Measurements from ENCODE around the gene KMT2B. TPM values are rescaled to one million over a fixed set of nuclear protein-coding genes. Genes with fewer than 3 reads are reported as not detected.
"Not testable (repeated sequence)": the region's sequence is repeated elsewhere in the genome, so short reads cannot be mapped to it uniquely, and the experiment has no call there.

Gene KMT2B, protein sequence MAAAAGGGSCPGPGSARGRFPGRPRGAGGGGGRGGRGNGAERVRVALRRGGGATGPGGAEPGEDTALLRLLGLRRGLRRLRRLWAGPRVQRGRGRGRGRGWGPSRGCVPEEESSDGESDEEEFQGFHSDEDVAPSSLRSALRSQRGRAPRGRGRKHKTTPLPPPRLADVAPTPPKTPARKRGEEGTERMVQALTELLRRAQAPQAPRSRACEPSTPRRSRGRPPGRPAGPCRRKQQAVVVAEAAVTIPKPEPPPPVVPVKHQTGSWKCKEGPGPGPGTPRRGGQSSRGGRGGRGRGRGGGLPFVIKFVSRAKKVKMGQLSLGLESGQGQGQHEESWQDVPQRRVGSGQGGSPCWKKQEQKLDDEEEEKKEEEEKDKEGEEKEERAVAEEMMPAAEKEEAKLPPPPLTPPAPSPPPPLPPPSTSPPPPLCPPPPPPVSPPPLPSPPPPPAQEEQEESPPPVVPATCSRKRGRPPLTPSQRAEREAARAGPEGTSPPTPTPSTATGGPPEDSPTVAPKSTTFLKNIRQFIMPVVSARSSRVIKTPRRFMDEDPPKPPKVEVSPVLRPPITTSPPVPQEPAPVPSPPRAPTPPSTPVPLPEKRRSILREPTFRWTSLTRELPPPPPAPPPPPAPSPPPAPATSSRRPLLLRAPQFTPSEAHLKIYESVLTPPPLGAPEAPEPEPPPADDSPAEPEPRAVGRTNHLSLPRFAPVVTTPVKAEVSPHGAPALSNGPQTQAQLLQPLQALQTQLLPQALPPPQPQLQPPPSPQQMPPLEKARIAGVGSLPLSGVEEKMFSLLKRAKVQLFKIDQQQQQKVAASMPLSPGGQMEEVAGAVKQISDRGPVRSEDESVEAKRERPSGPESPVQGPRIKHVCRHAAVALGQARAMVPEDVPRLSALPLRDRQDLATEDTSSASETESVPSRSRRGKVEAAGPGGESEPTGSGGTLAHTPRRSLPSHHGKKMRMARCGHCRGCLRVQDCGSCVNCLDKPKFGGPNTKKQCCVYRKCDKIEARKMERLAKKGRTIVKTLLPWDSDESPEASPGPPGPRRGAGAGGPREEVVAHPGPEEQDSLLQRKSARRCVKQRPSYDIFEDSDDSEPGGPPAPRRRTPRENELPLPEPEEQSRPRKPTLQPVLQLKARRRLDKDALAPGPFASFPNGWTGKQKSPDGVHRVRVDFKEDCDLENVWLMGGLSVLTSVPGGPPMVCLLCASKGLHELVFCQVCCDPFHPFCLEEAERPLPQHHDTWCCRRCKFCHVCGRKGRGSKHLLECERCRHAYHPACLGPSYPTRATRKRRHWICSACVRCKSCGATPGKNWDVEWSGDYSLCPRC (N-terminal part only)
- 10 to 100 TPM; 34.8 to 40.1 TPM for total RNA-seq
- long read RNA-seq, partial matches to known transcripts: 11 of 17 reads
- long read RNA-seq, other reads (novel, unspliced or antisense): 2 of 17 reads

DNA sequence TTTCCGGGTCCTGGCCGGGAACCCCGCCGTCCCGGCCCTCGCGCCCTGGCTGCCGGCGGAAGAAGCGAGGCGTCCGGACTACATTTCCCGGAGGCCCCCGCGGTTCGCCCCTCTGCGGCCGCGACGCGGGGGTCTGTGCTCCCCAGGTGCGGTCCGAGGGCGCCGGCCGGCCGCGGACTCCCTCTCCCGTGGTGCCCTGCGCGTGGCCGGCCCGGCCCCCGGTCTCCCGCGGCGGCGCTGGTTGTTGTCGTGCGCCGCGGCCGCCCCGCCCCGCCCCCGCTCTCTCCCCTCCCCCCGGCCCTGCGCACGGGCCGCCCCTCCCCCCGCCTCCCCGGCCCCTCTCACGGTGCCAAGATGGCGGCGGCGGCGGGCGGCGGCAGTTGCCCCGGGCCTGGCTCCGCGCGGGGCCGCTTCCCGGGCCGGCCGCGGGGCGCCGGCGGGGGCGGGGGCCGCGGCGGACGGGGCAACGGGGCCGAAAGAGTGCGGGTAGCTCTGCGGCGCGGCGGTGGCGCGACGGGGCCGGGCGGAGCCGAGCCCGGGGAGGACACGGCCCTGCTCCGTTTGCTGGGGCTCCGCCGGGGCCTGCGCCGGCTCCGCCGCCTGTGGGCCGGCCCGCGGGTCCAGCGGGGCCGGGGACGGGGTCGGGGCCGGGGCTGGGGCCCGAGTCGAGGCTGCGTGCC is at the start of gene KMT2B:
TSS of gene KMT2B (plus strand) at position 339 of the 680 bp plus-strand sequence. CDS start at position 355, 16 bp downstream.
- DNase-seq (peak in 1 of 2 donors; percentile 95), ATAC-seq (peak; percentile 68)
- intact Hi-C loops (cut with DNase I, micrococcal nuclease): loop anchor here in 1 of 2 donors (10.0 kb wide), 1 partner anchor 173 kb away; the partner anchor contains the start of gene TMEM147

DNA sequence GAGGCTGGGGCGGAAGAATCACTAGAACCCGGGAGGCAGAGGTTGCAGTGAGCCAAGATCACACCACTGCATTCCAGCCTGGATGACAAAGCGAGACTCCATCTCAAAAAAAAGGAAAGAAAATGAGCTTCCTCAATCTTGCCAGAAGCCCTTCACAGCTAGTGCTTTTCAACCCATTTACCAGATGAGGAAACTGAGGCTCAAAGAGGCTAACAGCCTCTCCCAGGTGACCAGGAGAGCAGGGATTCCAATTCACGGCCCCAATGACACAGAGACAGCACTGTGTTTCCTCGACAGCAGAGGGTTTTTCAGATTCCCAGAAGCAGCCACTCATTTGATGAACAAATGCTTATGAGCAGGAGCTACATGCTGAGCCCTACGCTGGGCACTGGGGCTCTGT is 48.2 kb upstream of the KMT2B start:
- intact Hi-C loops (cut with DNase I, micrococcal nuclease): no loop called here
- ATAC-seq: no peak

DNA sequence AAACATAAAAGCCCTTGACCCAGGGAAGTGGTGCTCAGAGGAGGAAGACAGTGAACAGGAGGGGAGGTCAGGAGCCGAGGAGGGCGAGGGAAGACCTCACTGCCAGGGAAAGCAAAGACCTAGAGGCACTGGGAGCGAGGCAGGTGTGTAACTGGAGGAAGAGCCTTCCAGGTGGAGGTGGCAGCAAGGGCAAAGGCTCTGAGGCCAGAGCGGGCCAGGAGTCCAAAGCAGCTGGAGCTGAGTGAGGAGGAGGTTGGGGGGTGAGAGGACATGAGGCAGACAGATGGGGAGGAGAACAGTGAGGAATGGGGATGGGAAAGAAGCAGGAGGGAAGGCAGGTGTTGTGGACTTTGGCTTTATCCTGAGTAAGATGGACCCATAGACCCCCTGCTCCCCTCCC is 47.8 kb upstream of the KMT2B start:
- ATAC-seq (peak; percentile 27), DNase-seq (no peak)
- intact Hi-C loops (cut with DNase I, micrococcal nuclease): no loop called here

More for the DNA sequence above, 48.2 kb upstream of the KMT2B start:
- DNase-seq: no peak

DNA sequence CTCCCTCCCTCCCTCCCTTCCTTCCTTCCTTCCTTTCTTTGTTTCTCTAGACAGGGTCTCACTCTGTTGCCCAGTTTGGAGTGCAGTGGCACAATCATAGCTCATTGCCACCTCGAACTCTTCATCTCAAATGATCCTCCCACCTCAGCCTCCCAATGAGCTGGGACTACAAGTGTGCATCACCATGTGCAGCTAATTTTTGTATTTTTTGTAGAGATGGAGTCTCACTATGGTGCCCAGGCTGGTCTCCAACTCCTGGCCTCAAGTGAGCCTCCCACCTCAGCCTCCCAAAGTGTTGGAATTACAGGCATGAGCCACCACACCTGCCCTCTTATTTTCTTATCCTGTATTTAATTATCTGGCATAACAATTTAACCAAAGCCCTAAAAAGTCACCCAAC is 47.1 kb upstream of the KMT2B start:
- DNase-seq (no peak), ATAC-seq (no peak)
- intact Hi-C loops (cut with DNase I, micrococcal nuclease): no loop called here

DNA sequence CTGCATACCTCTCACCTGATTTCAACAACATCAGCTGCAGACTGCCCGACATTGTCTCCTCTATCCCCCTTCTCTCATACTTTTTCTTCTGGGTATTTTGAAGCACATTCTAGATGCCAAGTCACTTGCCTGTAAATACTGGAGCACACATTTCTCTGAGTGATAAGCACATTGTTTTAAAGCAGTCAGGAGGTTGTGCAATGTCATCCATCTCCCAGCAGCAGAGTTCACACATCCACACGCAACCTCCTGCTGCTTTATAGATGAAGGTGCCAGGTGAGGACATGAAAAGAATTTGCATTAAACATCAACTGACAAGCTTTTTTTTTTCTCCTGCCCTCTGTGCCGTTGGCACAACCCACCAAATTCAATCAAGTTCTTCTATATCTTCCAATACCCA is 46.0 kb upstream of the KMT2B start:
- DNase-seq (no peak), ATAC-seq (no peak)
- intact Hi-C loops (cut with DNase I, micrococcal nuclease): no loop called here

DNA sequence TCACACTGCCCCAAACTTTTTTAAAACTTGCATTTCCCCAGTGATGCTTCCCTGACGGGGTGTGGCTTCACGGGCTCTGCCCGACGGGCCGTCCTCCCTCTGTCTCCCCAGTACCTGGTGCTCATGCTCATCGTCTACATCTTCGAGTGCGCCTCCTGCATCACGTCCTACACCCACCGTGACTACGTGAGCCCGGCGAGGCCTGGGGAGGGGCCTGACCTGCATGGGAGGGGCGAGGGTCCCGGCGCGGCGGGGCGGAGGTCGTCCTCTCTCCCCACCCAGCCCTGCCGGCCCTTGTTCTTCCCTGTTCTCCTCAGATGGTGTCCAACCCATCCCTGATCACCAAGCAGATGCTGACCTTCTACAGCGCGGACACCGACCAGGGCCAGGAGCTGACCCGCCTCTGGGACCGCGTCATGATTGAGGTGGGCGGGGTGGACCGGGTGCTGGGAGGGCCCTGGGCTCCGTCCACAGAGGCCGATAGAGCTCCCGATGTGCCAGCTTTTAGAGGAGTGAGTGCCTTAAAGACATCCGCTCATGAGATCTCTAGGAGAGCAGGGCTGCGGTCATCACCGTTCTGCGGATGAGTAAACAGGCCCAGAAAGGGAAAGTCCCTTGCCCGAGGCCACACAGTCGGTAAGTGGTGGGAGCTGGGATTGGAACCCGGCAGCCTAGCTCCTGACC is 44.5 kb upstream of the KMT2B start:
- DNase-seq (peak in 1 of 2 donors; percentile 32), ATAC-seq (peak; percentile 66)
- intact Hi-C loops (cut with DNase I, micrococcal nuclease): no loop called here

DNA sequence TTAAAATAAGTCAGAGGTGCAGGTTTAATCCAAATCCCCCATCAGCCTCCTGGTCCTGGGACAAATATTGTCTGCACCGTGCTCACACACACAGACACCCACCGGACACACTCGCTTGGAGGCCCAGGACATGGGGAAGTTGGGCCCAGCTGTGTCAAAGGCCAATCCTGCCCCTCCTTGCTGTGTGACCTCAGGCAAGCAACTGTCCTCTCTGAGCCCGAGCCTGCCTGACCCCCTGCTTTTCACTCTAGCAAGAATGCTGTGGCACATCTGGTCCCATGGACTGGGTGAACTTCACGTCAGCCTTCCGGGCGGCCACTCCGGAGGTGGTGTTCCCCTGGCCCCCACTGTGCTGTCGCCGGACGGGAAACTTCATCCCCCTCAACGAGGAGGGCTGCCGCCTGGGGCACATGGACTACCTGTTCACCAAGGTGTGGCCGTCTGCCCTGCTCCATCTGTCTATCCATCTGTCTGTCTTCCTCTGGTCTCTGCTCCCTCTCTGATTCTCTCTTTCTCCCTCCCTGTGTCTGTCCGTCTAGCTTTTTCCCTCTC is 42.1 kb upstream of the KMT2B start:
- ATAC-seq (no peak), DNase-seq (no peak)
- intact Hi-C loops (cut with DNase I, micrococcal nuclease): no loop called here

DNA sequence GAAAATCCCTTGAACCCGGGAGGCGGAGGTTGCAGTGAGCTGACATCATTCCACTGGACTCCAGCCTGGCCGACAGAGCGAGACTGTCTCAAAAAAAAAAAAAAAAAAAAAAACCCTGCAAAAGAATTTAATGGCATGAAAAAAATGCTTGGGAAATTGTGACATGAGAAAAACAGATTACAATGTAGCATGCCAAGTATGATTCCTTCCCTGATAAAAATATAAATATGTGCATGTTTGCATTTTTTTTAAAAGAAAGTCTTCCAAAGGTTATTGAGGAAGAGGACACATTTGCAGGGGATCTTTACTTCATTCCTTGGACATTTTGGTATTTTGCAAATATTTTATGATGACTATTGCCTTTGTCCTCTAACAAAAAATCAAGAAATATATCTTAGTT is 28.0 kb upstream of the KMT2B start:
- no peak for ATAC-seq
- DNase-seq: no peak
- intact Hi-C loops (cut with DNase I, micrococcal nuclease): no loop called here

DNA sequence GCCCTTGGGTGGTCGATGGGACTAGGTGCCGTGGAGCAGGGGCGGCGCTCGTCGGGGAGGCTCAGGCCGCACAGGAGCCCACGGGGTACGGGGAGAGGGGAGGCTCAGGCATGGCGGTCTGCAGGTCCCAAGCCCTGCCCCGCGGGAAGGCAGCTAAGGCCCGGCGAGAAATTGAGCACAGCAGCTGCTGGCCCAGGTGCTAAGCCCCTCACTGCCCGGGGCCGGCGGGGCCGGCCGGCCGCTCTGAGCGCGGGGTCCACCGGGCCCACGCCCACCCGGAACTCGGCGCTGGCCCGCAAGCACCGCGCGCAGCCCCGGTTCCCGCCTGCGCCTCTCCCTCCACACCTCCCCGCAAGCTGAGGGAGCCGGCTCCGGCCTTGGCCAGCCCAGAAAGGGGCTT is 26.7 kb upstream of the KMT2B start:
- intact Hi-C loops (cut with DNase I, micrococcal nuclease); DNase-seq; ATAC-seq: not testable (repeated sequence)

DNA sequence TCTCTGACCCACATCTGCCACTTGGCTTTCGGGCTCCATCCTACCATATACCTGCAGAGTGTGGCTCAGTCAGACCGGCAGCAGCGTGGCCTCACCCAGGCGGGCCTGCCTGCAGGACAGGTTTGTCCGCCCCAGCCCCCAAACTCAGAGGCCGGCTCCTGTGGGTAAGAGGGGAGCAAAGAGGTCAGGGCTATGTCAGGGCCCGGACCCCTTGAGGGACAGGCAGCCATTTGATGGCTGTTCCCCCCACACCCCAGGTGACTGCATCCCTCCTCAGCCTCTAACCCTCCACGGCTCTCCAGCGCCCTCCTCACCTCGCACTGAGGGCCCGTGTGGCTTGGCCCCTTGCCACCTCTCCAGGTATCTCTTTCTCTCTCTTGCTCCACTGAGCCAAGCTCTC is 25.8 kb upstream of the KMT2B start:
- no peak for ATAC-seq
- DNase-seq: no peak
- intact Hi-C loops (cut with DNase I, micrococcal nuclease): no loop called here

DNA sequence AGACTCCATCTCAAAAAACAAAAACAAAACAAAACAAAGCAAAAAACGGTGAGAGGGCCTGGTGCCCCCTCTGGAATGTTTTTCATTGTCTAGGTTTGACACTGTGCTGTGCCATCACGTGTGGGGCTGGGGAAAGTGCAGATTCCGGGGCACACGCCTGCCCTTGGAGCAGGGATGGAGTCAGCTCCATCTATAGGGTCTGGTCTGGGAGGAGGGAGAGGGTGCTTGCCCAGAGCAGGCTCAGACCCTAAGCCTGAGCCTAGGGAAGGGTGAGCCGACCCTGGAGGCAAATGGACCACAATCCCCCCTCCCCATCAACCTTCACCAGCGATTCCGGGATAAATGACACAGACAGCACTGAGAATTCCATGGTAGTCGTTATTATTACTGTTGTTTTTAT is 24.4 kb upstream of the KMT2B start:
- no peak for DNase-seq
- ATAC-seq: peak; percentile 9
- intact Hi-C loops (cut with DNase I, micrococcal nuclease): no loop called here

DNA sequence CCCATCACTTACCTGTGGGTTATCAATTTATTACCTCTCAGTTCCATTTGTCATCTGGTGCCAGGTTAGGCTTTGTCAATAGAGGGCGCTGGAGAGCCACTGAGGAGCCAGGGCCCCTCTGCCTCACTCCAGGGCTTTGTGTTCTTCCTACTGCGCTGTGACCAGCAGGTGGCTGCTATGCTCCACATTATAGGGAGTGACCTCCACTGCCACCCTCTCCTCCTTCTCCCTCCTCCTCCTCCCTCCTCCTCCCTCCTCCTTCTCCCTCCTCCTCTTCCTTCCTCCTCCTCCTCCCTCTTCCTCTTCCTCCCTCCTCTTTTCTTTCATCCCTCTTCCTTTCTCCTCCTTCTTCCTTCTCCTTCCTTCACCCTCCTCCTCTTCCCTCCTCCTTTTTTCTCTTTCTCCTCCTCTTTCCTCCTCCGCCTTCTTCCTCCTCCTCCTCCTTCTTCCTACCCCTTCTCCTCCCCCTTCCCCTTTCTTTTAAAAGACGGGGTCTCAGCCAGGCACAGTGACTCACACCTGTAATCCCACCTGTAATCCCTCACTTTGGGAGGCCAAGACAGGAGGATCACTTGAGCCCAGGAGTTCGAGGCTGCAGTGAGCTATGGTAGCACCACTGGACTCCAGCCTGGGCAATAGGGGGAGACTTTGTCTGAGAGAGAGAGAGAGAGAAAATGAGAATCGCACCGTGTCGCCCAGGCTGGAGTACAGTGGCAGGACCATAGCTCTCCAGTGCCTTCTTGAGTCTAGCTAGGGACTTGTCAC is 23.8 kb upstream of the KMT2B start:
- DNase-seq (peak; percentile 89 to 92), ATAC-seq (peak; percentile 100)
- intact Hi-C loops (cut with DNase I, micrococcal nuclease): no loop called here

DNA sequence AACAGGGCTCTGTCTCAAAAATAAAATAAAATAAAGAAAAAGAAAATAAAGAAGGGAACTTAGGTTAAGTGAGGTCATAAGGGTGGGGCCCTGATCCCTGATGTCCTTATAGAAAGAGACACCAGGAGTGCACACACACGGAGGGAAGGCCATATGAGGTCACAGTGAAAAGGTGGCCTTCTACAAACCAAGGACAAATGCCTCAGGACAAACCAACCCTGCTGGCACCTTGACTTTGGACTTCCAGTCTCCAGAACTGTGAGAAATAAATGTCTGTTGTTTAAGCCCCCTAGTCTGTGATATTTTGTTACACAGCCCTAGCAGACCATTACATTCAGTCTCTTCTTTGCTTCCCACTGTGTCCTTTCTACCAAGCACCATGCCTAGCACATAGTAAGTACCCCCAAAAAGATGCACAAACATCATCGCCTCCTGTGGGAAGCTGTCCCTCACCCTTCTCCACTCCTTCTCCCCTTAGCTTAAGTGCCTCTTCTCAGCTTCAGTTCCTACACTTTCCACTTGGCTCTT is 21.8 kb upstream of the KMT2B start:
- DNase-seq (no peak), ATAC-seq (no peak)
- intact Hi-C loops (cut with DNase I, micrococcal nuclease): no loop called here

DNA sequence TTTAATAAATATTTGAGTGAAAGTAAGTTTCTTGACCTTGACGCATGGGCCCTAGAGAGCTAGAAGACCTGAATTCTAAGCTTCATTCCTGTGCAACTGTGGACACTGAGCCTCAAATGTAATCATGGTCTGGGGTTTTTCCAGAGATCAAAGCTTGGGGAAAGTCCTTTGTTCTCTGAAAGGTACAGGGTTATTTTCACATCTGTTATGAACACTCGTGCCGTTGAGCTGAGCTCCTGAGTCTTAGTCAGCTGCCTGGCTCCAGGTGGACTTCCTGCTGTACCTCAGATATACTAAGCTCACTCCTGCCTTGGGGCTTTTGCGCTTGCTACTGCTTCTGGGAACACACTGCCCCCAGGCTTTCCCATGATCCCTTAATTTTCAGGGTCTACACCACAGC is 21.0 kb upstream of the KMT2B start:
- DNase-seq: no peak
- intact Hi-C loops (cut with DNase I, micrococcal nuclease): no loop called here
- no peak for ATAC-seq

DNA sequence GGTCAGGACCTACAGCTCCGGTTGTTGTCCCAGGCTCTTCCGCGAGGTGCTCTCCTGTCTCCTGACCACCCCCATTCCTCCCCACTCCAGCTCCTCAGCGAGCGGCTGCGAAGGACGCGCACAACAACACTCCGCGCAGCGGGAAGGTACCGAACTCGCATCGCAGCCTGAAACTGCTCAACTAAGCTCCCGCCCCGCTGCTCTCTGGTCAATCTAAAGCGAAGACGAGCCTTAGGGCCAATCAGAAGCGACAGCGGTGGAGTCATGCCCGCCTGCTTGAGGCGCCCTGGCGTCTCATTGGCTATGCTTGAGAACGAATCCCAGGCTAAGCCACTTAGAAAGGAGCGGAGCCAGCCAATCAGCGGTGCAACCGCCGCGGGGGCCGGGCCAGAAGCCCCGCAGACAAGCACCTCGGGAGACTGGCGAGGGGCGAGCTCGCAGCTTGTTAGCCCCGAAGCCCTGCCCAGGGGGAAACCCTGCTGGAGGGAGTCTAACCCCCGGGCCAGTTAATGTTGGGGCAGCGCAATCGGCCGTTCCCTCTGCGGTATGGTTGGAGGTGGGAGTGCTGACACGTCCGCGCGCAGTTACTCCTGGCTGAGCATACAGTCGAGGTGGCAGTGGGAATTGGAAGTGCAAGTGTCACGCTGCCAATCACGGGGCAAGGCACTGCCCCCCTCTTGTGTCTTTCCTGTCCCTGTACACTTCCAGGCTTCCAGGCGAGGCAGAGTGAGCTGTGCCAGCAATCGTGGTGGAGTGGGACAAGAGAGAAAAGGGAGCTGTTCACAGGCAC is 15.4 kb upstream of the KMT2B start:
- intact Hi-C loops (cut with DNase I, micrococcal nuclease): no loop called here
- DNase-seq: peak; percentile 95 to 96
- peak; percentile 99 for ATAC-seq

DNA sequence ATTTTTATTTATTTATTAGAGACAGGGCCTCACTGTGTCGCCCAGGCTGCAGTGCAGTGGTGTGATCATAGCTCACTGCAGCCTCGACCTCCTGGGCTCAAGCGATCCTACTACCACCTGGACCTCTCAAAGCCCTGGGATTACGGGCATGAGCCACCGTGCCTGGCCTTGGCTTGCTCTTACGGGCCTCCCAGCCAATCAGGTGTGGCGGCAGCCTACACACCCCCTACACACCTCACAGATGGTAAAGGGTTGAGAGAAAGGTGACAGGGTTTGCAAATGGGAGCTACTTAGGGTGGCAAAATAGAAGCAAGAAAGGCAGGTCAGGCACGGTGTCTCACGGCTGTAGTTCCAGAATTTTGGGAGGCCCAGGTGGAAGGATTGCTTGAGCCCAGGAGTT is 14.5 kb upstream of the KMT2B start:
- no peak for DNase-seq
- intact Hi-C loops (cut with DNase I, micrococcal nuclease): no loop called here
- ATAC-seq: no peak
